DND-41 (cell line): ENCODE measurements around the gene PLEKHG5.

ENCODE experiments used
- EZH2 ChIP-seq: IDR thresholded peaks from 3 replicates; pipeline ENCODE4 v1.6.1; 2012; ENCODE audit warnings: borderline replicate concordance, low read depth, mild to moderate bottlenecking, moderate library complexity, low read length, inconsistent platforms; ENCODE audit not compliant: severe bottlenecking
- TF ChIP-seq, protein P1 (sequence below): IDR thresholded peaks from 2 replicates; pipeline ENCODE4 v1.5.1; 2012; ENCODE audit warnings: borderline replicate concordance, low read length, moderate library complexity, mild to moderate bottlenecking; ENCODE audit not compliant: poor library complexity, severe bottlenecking; ENCODE audit errors: extremely low read depth

DNA sequence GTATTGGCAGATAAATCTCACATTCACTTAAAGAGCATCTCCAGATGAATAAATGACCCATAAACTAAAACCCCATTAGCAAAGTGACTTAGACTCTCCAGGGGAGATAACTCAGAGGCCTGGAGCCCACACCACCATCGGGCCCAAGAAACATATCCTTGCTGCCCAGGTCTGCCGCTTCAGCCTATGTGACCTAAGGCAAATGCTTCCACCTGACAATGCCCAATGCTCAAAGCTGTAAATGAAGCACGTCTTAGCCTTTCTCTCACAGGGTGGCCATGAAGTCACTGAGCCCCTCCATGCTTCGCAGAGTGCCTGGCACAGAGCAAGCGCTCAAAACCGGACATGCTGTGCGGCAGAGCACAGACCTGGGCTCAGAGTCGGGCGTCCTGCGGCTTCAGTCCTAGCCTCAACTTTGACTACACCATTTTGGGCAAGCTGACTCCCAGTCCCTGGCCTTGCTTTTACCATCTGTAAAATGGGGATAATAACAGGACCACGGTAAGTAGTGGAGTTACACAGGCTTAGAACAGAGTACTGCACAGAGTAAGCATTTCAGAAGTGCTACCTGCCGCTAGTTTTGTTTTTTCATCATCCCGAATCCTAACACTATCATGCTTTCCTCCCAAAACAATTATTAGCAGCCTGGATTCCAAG lies 39.2 kb upstream of the PLEKHG5 start:
- TF ChIP-seq, protein P1, sequence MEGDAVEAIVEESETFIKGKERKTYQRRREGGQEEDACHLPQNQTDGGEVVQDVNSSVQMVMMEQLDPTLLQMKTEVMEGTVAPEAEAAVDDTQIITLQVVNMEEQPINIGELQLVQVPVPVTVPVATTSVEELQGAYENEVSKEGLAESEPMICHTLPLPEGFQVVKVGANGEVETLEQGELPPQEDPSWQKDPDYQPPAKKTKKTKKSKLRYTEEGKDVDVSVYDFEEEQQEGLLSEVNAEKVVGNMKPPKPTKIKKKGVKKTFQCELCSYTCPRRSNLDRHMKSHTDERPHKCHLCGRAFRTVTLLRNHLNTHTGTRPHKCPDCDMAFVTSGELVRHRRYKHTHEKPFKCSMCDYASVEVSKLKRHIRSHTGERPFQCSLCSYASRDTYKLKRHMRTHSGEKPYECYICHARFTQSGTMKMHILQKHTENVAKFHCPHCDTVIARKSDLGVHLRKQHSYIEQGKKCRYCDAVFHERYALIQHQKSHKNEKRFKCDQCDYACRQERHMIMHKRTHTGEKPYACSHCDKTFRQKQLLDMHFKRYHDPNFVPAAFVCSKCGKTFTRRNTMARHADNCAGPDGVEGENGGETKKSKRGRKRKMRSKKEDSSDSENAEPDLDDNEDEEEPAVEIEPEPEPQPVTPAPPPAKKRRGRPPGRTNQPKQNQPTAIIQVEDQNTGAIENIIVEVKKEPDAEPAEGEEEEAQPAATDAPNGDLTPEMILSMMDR: no peak
- TF ChIP-seq EZH2: no peak
